ENCODE measurements around the gene STYXL1. TPM values are rescaled to one million over a fixed set of nuclear protein-coding genes. Genes with fewer than 3 reads are reported as not detected.
A peak's percentile ranks its signal among the peaks of the same experiment; 100 is the strongest.
"Not testable (repeated sequence)": the region's sequence is repeated elsewhere in the genome, so short reads cannot be mapped to it uniquely, and the experiment has no call there.

The STYXL1 gene
- total RNA-seq, 1 donor from 2014 or later, result 46.3 TPM

DNA sequence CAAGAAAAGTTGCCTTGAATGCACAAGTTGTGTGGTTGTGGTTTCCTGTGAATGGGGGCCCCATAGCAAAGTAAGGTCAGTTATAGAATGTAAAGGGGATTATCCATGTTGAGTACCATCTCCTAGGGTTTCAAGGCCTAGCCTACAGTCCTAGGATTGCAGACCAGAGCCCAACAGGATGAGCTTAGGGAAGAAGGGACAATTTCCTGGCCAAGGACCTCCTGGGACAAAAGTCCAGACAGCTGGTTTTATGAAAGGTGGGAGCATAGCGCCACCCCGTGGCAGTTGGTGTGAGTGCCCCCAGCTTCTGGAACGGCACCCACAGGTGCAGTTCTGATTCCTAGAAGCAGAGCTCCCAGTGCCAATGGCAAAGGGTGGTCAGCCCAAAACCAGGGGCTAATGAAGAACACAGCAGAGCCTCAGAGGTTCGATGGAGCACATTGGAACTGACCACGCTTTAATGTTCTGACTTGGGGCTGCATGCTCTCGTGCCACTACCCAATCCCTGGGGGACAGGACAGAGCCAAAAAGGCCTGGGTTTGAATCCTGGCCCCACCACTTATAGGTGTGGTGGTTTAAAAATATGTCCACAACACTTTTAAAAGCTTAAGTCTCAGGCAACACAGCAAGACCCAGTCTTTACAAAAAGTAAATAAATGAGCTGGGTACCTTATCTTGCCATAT, 27.6 kb downstream of the STYXL1 start:
- peaks cover 33% of the 10 kb centered on the region for H3K36me3 Mint-ChIP-seq (ENCODE audit: low read depth, unreplicated experiment)
- TF ChIP-seq, protein P1, sequence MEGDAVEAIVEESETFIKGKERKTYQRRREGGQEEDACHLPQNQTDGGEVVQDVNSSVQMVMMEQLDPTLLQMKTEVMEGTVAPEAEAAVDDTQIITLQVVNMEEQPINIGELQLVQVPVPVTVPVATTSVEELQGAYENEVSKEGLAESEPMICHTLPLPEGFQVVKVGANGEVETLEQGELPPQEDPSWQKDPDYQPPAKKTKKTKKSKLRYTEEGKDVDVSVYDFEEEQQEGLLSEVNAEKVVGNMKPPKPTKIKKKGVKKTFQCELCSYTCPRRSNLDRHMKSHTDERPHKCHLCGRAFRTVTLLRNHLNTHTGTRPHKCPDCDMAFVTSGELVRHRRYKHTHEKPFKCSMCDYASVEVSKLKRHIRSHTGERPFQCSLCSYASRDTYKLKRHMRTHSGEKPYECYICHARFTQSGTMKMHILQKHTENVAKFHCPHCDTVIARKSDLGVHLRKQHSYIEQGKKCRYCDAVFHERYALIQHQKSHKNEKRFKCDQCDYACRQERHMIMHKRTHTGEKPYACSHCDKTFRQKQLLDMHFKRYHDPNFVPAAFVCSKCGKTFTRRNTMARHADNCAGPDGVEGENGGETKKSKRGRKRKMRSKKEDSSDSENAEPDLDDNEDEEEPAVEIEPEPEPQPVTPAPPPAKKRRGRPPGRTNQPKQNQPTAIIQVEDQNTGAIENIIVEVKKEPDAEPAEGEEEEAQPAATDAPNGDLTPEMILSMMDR (IDR thresholded peaks at IDR 0.05; ENCODE audit: unreplicated experiment), result peak; percentile 88
- peaks cover 17% of the 10 kb centered on the region for H3K4me1 Mint-ChIP-seq (ENCODE audit: unreplicated experiment)
- peaks cover 5% of the 10 kb centered on the region for H3K27me3 Mint-ChIP-seq (ENCODE audit: unreplicated experiment)
- no peak overlapping the region for H3K27ac Mint-ChIP-seq (ENCODE audit: unreplicated experiment)
- peak; percentile 70 for DNase-seq (ENCODE audit: low spot score)
- H3K4me3 Mint-ChIP-seq (ENCODE audit: unreplicated experiment), result no peak overlapping the region
- no peaks in the 10 kb centered on the region for H3K9me3 Mint-ChIP-seq (ENCODE audit: unreplicated experiment)

DNA sequence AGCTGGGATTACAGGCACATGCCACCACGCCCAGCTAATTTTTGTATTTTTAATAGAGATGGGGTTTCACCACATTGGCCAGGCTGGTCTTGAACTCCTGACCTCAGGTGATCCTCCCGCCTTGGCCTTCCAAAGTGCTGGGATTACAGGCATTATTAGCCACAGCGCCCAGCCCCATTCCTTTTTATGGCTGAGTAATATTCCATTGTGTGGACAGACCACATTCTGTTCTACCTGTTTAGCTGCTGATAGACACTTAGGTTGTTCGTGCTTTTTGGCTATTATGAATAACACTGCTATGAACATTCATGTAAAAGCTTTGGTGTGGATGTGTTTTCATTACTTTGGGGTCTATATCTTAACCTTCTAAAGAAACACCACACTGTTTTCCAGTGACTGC, 29.3 kb downstream of the STYXL1 start:
- not testable (repeated sequence) for H3K9me3 Mint-ChIP-seq (ENCODE audit: unreplicated experiment); H3K27ac Mint-ChIP-seq (ENCODE audit: unreplicated experiment); H3K27me3 Mint-ChIP-seq (ENCODE audit: unreplicated experiment); DNase-seq (ENCODE audit: low spot score); H3K4me3 Mint-ChIP-seq (ENCODE audit: unreplicated experiment)
- Mint-ChIP-seq H3K36me3 (ENCODE audit: low read depth, unreplicated experiment) (peaks cover 33% of the 10 kb centered on the region), H3K4me1 (ENCODE audit: unreplicated experiment) (peaks cover 17% of the 10 kb centered on the region)

DNA sequence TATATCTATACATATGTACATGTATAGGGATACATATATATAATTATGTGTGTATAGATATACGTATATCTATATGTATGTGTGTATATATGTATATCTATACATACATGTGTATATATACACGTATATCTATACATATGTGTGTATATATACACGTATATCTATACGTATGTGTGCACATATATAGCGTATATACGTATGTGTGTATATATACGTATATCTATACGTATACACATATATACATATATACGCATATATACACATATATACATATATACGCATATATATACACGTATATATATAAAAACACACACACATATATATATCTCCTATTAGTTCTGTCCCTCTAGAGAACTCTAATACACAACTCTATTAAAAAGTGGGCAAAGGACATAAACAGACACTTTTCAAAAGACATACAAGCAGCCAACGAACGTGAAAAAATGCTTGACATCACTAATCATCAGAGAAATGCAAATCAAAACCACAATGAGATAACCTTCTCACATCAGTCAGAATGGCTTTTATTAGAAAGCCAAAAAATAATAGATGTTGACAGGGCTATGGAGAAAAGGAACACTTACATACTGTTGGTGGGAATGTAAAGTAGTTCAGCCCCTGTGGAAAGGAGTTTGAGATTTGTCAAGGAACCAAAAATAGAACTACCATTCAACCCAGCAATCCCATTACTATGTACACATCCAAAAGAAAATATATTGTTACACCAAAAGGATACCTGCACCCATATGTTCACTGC, 31.4 kb downstream of the STYXL1 start:
- Mint-ChIP-seq H3K36me3 (ENCODE audit: low read depth, unreplicated experiment) (peaks cover 30% of the 10 kb centered on the region), H3K27ac (ENCODE audit: unreplicated experiment) (no peak overlapping the region)

DNA sequence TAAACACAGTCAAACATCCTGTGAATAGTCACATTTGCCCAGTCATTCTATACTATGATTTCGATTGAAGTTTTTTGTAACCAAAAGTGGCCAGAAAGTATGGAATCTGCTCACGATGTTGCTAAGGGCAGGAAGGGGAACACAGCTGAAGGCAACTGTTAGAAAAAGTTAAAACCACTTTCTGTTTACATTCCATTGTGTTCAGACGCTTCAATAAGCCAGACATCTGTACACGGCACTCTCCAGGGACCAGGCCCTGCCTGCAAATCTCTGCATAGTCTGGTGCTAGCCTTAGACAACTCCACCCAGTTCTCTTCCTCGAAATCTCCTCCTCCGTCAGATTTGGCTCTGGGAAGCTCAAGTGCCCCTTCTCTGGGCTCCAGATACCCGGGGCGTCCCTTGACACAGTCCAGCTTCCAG, 36.3 kb downstream of the STYXL1 start:
- H3K27ac Mint-ChIP-seq (ENCODE audit: unreplicated experiment), result no peak overlapping the region
- no peaks in the 10 kb centered on the region for H3K4me1 Mint-ChIP-seq (ENCODE audit: unreplicated experiment)
- peak overlapping the region; percentile 70 for H3K4me3 Mint-ChIP-seq (ENCODE audit: unreplicated experiment)
- DNase-seq (ENCODE audit: low spot score), result no peak
- no peaks in the 10 kb centered on the region for H3K9me3 Mint-ChIP-seq (ENCODE audit: unreplicated experiment)
- H3K36me3 Mint-ChIP-seq (ENCODE audit: low read depth, unreplicated experiment), result peaks cover 18% of the 10 kb centered on the region
- H3K27me3 Mint-ChIP-seq (ENCODE audit: unreplicated experiment), result peaks cover 1% of the 10 kb centered on the region
- TF ChIP-seq, protein P1 (IDR thresholded peaks at IDR 0.05; ENCODE audit: unreplicated experiment), result no peak

More for the DNA sequence above, 31.4 kb downstream of the STYXL1 start:
- peaks cover 1% of the 10 kb centered on the region for H3K27me3 Mint-ChIP-seq (ENCODE audit: unreplicated experiment)
- peaks cover 4% of the 10 kb centered on the region for H3K4me1 Mint-ChIP-seq (ENCODE audit: unreplicated experiment)
- H3K4me3 Mint-ChIP-seq (ENCODE audit: unreplicated experiment), result no peak overlapping the region
- no peaks in the 10 kb centered on the region for H3K9me3 Mint-ChIP-seq (ENCODE audit: unreplicated experiment)
- TF ChIP-seq, protein P1 (IDR thresholded peaks at IDR 0.05; ENCODE audit: unreplicated experiment), result no peak
- no peak for DNase-seq (ENCODE audit: low spot score)

DNA sequence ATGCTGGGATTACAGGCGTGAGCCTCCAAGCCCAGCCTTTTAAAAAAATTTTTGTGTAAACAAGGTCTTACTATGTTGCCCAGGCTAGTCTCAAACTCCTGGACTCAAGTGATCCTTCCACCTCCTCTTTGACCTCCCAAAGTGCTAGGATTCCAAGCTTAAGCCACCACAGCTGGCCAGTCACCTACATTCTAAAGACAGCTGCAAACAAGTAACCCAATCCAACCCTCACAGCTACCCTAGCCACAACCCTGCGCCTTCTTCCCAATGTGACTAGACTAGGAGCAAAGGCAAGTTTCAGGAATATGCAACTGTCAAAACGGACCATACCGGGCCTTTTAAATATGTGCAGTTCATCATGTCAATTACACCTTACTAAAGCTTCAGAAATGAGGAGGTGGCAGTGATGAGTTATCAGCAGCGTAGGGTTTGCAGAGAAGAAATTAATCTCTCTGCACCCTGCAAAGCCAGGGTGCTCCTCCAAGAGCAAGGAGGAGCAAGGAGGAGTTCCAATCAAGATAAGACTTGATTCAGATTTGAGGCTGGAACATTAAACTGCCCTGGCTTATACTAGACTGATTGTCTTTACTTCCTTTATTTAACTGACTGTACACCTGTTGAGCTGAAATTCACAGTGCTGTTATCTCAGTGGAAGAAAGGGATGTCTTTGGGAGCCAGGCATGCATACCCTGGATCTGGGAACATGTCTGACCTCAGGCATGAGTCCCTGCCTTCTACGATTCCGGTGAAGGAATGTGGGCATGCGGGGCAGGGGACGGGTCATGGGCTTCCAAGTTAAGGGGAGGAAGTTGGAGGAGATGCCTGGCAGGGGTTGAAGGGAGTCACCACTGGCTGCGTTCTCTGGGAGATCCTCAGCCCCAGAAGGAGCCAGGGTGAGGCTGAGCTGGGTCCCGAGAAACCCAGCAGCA, 37.9 kb downstream of the STYXL1 start:
- TF ChIP-seq, protein P1 (IDR thresholded peaks at IDR 0.05; ENCODE audit: unreplicated experiment), result no peak
- DNase-seq (ENCODE audit: low spot score), result no peak
- Mint-ChIP-seq H3K4me1 (ENCODE audit: unreplicated experiment) (no peaks in the 10 kb centered on the region), H3K27me3 (ENCODE audit: unreplicated experiment) (peaks cover 1% of the 10 kb centered on the region), H3K4me3 (ENCODE audit: unreplicated experiment) (no peak overlapping the region), H3K9me3 (ENCODE audit: unreplicated experiment) (no peaks in the 10 kb centered on the region), H3K27ac (ENCODE audit: unreplicated experiment) (no peak overlapping the region), H3K36me3 (ENCODE audit: low read depth, unreplicated experiment) (peaks cover 11% of the 10 kb centered on the region)

All from endothelial cell (in vitro differentiated cells).